ENCODE measurements around the gene COTL1.
"Not testable (repeated sequence)": the region's sequence is repeated elsewhere in the genome, so short reads cannot be mapped to it uniquely, and the experiment has no call there.

The COTL1 gene

GRCh38 chr16:84519855-84520254 lies 98.0 kb downstream of the COTL1 start:
- Histone ChIP-seq H3K27me3 (no peaks in the 10 kb centered on the region), H3K27ac (no peak overlapping the region), H3K9me3 (no peaks in the 10 kb centered on the region), H3K4me1 (ENCODE audit: control insufficient read depth in 1 of 2, insufficient read depth in 1 of 2, low read depth in 1 of 2, low read length in 1 of 2) (peaks cover 14 to 15% of the 10 kb centered on the region in 2 experiments), H3K4me3 (ENCODE audit: low read depth in 1 of 2, low read length in 1 of 2) (no peak overlapping the region), H3K36me3 (no peaks in the 10 kb centered on the region)
- TF ChIP-seq CTCF (IDR thresholded peaks at IDR 0.05), result no peak

GRCh38 chr16:84518804-84519341 lies 99.0 kb downstream of the COTL1 start:
- Histone ChIP-seq H3K36me3 (no peaks in the 10 kb centered on the region), H3K27ac (no peak overlapping the region), H3K4me3 (ENCODE audit: low read depth in 1 of 2, low read length in 1 of 2) (no peak overlapping the region), H3K9me3 (no peaks in the 10 kb centered on the region), H3K4me1 (ENCODE audit: control insufficient read depth in 1 of 2, insufficient read depth in 1 of 2, low read depth in 1 of 2, low read length in 1 of 2) (peaks cover 24% of the 10 kb centered on the region in 2 experiments), H3K27me3 (no peaks in the 10 kb centered on the region)
- no peak for TF ChIP-seq CTCF (IDR thresholded peaks at IDR 0.05)

- H3K4me3 ChIP-seq (ENCODE audit: low read depth in 1 of 2, low read length in 1 of 2); H3K27me3 ChIP-seq; H3K27ac ChIP-seq; H3K9me3 ChIP-seq; H3K36me3 ChIP-seq: not testable (repeated sequence)
- H3K4me1 ChIP-seq (ENCODE audit: control insufficient read depth in 1 of 2, insufficient read depth in 1 of 2, low read depth in 1 of 2, low read length in 1 of 2), result peaks cover 30 to 31% of the 10 kb centered on the region in 2 experiments
These were observed 99.7 kb downstream of the COTL1 start for GRCh38 chr16:84518220-84518619.

GRCh38 chr16:84517366-84517765 lies 100.5 kb downstream of the COTL1 start:
- H3K36me3 ChIP-seq, result no peaks in the 10 kb centered on the region
- peaks cover 36 to 37% of the 10 kb centered on the region in 2 experiments for H3K4me1 ChIP-seq (ENCODE audit: control insufficient read depth in 1 of 2, insufficient read depth in 1 of 2, low read depth in 1 of 2, low read length in 1 of 2)

More at GRCh38 chr16:84517366-84517765, 100.5 kb downstream of the COTL1 start:
- no peak for TF ChIP-seq CTCF (IDR thresholded peaks at IDR 0.05)
- no peaks in the 10 kb centered on the region for H3K27me3 ChIP-seq
- no peak overlapping the region for H3K4me3 ChIP-seq (ENCODE audit: low read depth in 1 of 2, low read length in 1 of 2)
- H3K27ac ChIP-seq, result no peak overlapping the region
- H3K9me3 ChIP-seq, result no peaks in the 10 kb centered on the region
